ENCODE measurements around the gene KCNH8. TPM values are rescaled to one million over a fixed set of nuclear protein-coding genes. Genes with fewer than 3 reads are reported as not detected.

The KCNH8 gene
- total RNA-seq, 1 donor: not detected

DNA sequence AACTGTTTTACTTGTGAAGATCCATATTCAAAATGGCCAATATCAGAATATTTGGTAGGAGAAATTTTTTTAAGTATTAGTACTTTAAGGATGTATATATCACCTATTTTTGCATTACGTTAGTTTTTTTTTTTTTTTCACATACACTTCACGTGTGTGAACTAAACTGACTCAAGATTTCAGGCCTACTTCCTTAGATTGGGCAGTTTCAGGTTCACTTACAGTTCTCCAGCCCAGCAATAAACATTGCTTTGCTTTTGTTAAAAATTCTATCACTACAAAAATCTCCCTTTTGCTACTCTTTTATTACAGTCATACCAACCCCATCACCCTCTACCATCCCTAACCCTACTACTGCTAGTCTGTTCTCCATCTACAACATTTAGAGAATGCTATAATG, 183.6 kb downstream of the KCNH8 start:
- Histone ChIP-seq H3K9me3 (ENCODE audit: low read depth, low read length) (peaks cover 1% of the 10 kb centered on the region), H3K4me3 (ENCODE audit: insufficient read depth, low read length) (no peak overlapping the region), H3K4me1 (ENCODE audit: insufficient read depth, low read length) (no peaks in the 10 kb centered on the region), H2AFZ (ENCODE audit: low read length) (no peak overlapping the region), H4K20me1 (ENCODE audit: insufficient read depth, low read length) (no peaks in the 10 kb centered on the region), H3K27ac (ENCODE audit: low read depth, low read length) (no peak overlapping the region), H3K79me2 (ENCODE audit: insufficient read depth, low read length) (no peaks in the 10 kb centered on the region), H3K27me3 (ENCODE audit: insufficient read depth, low read length) (no peaks in the 10 kb centered on the region), H3K36me3 (ENCODE audit: insufficient read depth, low read length) (no peaks in the 10 kb centered on the region), H3K4me2 (ENCODE audit: insufficient read depth, low read length) (no peak overlapping the region)
- no peak for TF ChIP-seq CTCF (IDR thresholded peaks at IDR 0.05; ENCODE audit: extremely low read depth, low read depth, low read length)
- DNase-seq (ENCODE audit: insufficient read length, low spot score, missing footprints): no peak

GRCh38 chr3:19334120-19334519, 185.8 kb downstream of the KCNH8 start:
- Histone ChIP-seq H3K4me2 (ENCODE audit: insufficient read depth, low read length) (no peak overlapping the region), H3K79me2 (ENCODE audit: insufficient read depth, low read length) (no peaks in the 10 kb centered on the region), H3K4me3 (ENCODE audit: insufficient read depth, low read length) (no peak overlapping the region), H4K20me1 (ENCODE audit: insufficient read depth, low read length) (no peaks in the 10 kb centered on the region), H3K27ac (ENCODE audit: low read depth, low read length) (no peak overlapping the region), H2AFZ (ENCODE audit: low read length) (no peak overlapping the region), H3K36me3 (ENCODE audit: insufficient read depth, low read length) (no peaks in the 10 kb centered on the region), H3K27me3 (ENCODE audit: insufficient read depth, low read length) (no peaks in the 10 kb centered on the region), H3K9me3 (ENCODE audit: low read depth, low read length) (no peaks in the 10 kb centered on the region), H3K4me1 (ENCODE audit: insufficient read depth, low read length) (no peaks in the 10 kb centered on the region)
- peak; percentile 9 for DNase-seq (ENCODE audit: insufficient read length, low spot score, missing footprints)
- TF ChIP-seq CTCF (IDR thresholded peaks at IDR 0.05; ENCODE audit: extremely low read depth, low read depth, low read length): no peak

DNA sequence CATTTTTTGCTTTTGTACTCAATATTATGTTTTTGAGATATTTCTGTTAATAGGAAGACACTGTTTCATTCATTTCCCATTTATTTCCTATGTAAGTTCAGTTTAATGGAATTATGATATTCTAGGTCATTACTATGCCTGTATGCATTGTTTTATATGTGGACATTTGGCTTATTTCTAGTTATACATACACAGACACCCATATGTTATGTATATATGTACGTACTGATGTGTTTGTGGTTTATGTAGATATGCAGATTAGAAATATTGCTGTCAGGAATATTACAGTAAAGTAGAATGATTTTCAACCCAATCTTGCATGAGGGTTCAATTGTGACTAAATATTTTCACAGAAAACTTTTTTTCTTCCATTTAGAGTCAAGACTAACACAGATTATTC, 190.5 kb downstream of the KCNH8 start:
- H3K4me3 ChIP-seq (ENCODE audit: insufficient read depth, low read length): no peak overlapping the region
- H3K79me2 ChIP-seq (ENCODE audit: insufficient read depth, low read length): no peaks in the 10 kb centered on the region
- H4K20me1 ChIP-seq (ENCODE audit: insufficient read depth, low read length): no peaks in the 10 kb centered on the region
- DNase-seq (ENCODE audit: insufficient read length, low spot score, missing footprints): no peak
- H2AFZ ChIP-seq (ENCODE audit: low read length): no peak overlapping the region
- no peaks in the 10 kb centered on the region for H3K4me1 ChIP-seq (ENCODE audit: insufficient read depth, low read length)
- H3K27ac ChIP-seq (ENCODE audit: low read depth, low read length): no peak overlapping the region
- H3K9me3 ChIP-seq (ENCODE audit: low read depth, low read length): no peaks in the 10 kb centered on the region
- H3K4me2 ChIP-seq (ENCODE audit: insufficient read depth, low read length): no peak overlapping the region
- no peaks in the 10 kb centered on the region for H3K36me3 ChIP-seq (ENCODE audit: insufficient read depth, low read length)
- TF ChIP-seq CTCF (IDR thresholded peaks at IDR 0.05; ENCODE audit: extremely low read depth, low read depth, low read length): no peak
- H3K27me3 ChIP-seq (ENCODE audit: insufficient read depth, low read length): no peaks in the 10 kb centered on the region

GRCh38 chr3:19342389-19342788, 194.1 kb downstream of the KCNH8 start:
- Histone ChIP-seq H2AFZ (ENCODE audit: low read length) (no peak overlapping the region), H3K27ac (ENCODE audit: low read depth, low read length) (no peak overlapping the region), H3K79me2 (ENCODE audit: insufficient read depth, low read length) (no peaks in the 10 kb centered on the region), H4K20me1 (ENCODE audit: insufficient read depth, low read length) (no peaks in the 10 kb centered on the region), H3K4me2 (ENCODE audit: insufficient read depth, low read length) (no peak overlapping the region), H3K4me1 (ENCODE audit: insufficient read depth, low read length) (no peaks in the 10 kb centered on the region), H3K36me3 (ENCODE audit: insufficient read depth, low read length) (no peaks in the 10 kb centered on the region), H3K4me3 (ENCODE audit: insufficient read depth, low read length) (no peak overlapping the region), H3K27me3 (ENCODE audit: insufficient read depth, low read length) (no peaks in the 10 kb centered on the region), H3K9me3 (ENCODE audit: low read depth, low read length) (no peaks in the 10 kb centered on the region)
- DNase-seq (ENCODE audit: insufficient read length, low spot score, missing footprints): no peak
- no peak for TF ChIP-seq CTCF (IDR thresholded peaks at IDR 0.05; ENCODE audit: extremely low read depth, low read depth, low read length)

Data from osteoblast (primary cell).